Activated CD8-positive, alpha-beta T cell treated with anti-CD3 and anti-CD28 coated beads, Interleukin-2, amount 10 ng/mL, durations not matched to agents 7 days and 5 days (primary cell): ENCODE data around the gene HS1BP3. TPM values are rescaled to one million over a fixed set of nuclear protein-coding genes. Genes with fewer than 3 reads are reported as not detected.

Experiments
- ATAC-seq: fragments of 150-1000 bp; cut with Tn5 transposase; one replicate; pipeline ENCODE4 v1.10.0; 2021; ENCODE audit warnings: moderate library complexity
- CTCF ChIA-PET: fragments of 350-600 bp; sonication (Branson Sonifier 250); formaldehyde crosslinking; loops from one replicate; lab custom pipeline; 2021; ENCODE audit warnings: antibody characterized with exemption; lab: Charles Lee
- POLR2A ChIA-PET: fragments of 350-600 bp; sonication (Branson Sonifier 250); formaldehyde crosslinking; loops from one replicate; lab custom pipeline; 2021; ENCODE audit warnings: antibody characterized with exemption; lab: Charles Lee
- DNase-seq: peaks from one replicate; pipeline ENCODE4 v3.0.0-alpha.2; 2020
- H3K27ac Mint-ChIP-seq: one replicate; pipeline ENCODE4 v1.8.0; 2021; ENCODE audit warnings: mild to moderate bottlenecking, mixed read lengths
- H3K27me3 Mint-ChIP-seq: one replicate; pipeline ENCODE4 v1.8.0; 2021; ENCODE audit warnings: low read depth, mixed read lengths
- H3K36me3 Mint-ChIP-seq: one replicate; pipeline ENCODE4 v1.8.0; 2021; ENCODE audit warnings: low read depth, mixed read lengths
- H3K4me1 Mint-ChIP-seq: one replicate; pipeline ENCODE4 v1.8.0; 2021; ENCODE audit warnings: low read depth, mixed read lengths
- H3K4me3 Mint-ChIP-seq: one replicate; pipeline ENCODE4 v1.8.0; 2021; ENCODE audit warnings: mild to moderate bottlenecking, mixed read lengths
- H3K9me3 Mint-ChIP-seq: one replicate; pipeline ENCODE4 v1.8.0; 2022; ENCODE audit warnings: mixed read lengths; ENCODE audit not compliant: insufficient read depth
- total RNA-seq, 2 experiments: library from RNA; stranded (reverse); gene quantifications; one replicate each; pipeline ENCODE4 v1.2.3, GENCODE V29; 2021

Gene HS1BP3
- total RNA-seq, 2 experiments from 2014 or later: 10.5 to 11.2 TPM

GRCh38 chr2:20682167-20682920 is 31.4 kb upstream of the HS1BP3 start:
- ATAC-seq (no peak), DNase-seq (no peak)
- H3K4me3 Mint-ChIP-seq: no peak overlapping the region
- ChIA-PET CTCF (interaction anchor here (0.7 to 1.6 kb wide), 4 partner anchors 17 to 31 kb away, joined by 3 read pairs; partner anchors contain the start of gene HS1BP3), POLR2A (no interaction called here)
- no peaks in the 10 kb centered on the region for H3K27me3 Mint-ChIP-seq
- peaks cover 13% of the 10 kb centered on the region for H3K36me3 Mint-ChIP-seq
- peaks cover 5% of the 10 kb centered on the region for H3K4me1 Mint-ChIP-seq
- H3K27ac Mint-ChIP-seq: no peak overlapping the region
- no peaks in the 10 kb centered on the region for H3K9me3 Mint-ChIP-seq

GRCh38 chr2:20680744-20681375 is 30.0 kb upstream of the HS1BP3 start:
- peaks cover 5% of the 10 kb centered on the region for H3K4me1 Mint-ChIP-seq
- H3K27ac Mint-ChIP-seq: no peak overlapping the region
- no peaks in the 10 kb centered on the region for H3K9me3 Mint-ChIP-seq
- ChIA-PET CTCF (no interaction called here), POLR2A (no interaction called here)
- no peak for DNase-seq
- ATAC-seq: no peak
- peaks cover 4% of the 10 kb centered on the region for H3K36me3 Mint-ChIP-seq
- no peak overlapping the region for H3K4me3 Mint-ChIP-seq
- H3K27me3 Mint-ChIP-seq: no peaks in the 10 kb centered on the region

- Mint-ChIP-seq H3K36me3 (no peaks in the 10 kb centered on the region), H3K9me3 (no peaks in the 10 kb centered on the region), H3K4me1 (peaks cover 5% of the 10 kb centered on the region), H3K27me3 (peaks cover under 1% of the 10 kb centered on the region), H3K27ac (no peak overlapping the region), H3K4me3 (no peak overlapping the region)
- DNase-seq (no peak), ATAC-seq (no peak)
- ChIA-PET CTCF (interaction anchor here (0.8 to 2.0 kb wide), 3 partner anchors 14 to 28 kb away, joined by 3 to 8 read pairs (median 5); partner anchors contain the start of gene HS1BP3), POLR2A (no interaction called here)
Observed at GRCh38 chr2:20678780-20679179, 27.9 kb upstream of the HS1BP3 start.

- no peak overlapping the region for H3K27ac Mint-ChIP-seq
- ChIA-PET CTCF (interaction anchor here (0.7 to 2.0 kb wide), 5 partner anchors 15 to 287 kb away, joined by 3 to 8 read pairs (median 3); partner anchors contain the start of gene HS1BP3), POLR2A (no interaction called here)
- peaks cover 5% of the 10 kb centered on the region for H3K4me1 Mint-ChIP-seq
- H3K36me3 Mint-ChIP-seq: no peaks in the 10 kb centered on the region
- ATAC-seq: no peak
- no peak overlapping the region for H3K4me3 Mint-ChIP-seq
- H3K27me3 Mint-ChIP-seq: peaks cover 5% of the 10 kb centered on the region
- DNase-seq: no peak
- H3K9me3 Mint-ChIP-seq: no peaks in the 10 kb centered on the region
Observed at GRCh38 chr2:20678086-20678395, 27.1 kb upstream of the HS1BP3 start.

DNA sequence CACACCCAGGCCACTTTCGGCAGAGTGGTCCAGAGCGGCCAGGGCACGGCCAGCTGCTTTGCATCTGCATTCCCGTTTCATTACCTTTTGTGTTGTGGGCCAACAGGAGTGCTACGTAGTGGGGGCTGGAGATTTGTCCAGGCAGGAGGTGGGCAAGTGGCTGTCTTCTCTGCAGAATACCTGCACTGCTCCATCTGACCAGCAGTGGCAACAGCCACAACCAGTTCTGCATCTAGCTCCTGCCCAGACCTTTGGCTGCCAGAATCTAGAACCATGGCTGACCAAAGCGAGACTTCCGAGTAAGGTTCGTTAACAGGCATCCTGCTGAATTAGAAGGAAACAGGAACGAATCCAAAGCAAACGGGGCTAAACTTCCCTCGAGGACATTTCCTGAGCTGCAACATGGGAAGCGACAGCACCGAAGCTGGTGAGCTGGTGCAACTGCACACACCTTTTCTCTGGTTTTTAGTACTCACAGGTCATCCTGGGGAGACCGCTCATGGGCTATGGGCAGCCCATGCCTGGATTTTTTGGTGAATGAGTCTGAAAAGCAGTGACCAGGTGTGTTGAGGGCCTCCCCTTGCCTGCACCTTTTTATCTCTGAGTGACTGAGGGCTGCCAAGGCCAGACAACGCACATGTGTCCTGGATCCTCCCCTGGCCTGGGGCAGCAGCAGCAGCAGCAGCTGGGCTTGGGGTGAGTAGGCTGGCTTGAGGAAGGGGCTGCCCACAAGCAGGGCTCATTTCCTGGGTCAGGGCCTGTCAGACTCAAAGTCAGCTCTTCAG is 26.6 kb upstream of the HS1BP3 start:
- no peaks in the 10 kb centered on the region for H3K9me3 Mint-ChIP-seq
- CTCF ChIA-PET: interaction anchor here (0.7 to 2.0 kb wide), 5 partner anchors 15 to 287 kb away, joined by 3 to 8 read pairs (median 3); partner anchors contain the start of gene HS1BP3
- peaks cover 8% of the 10 kb centered on the region for H3K27me3 Mint-ChIP-seq

DNA sequence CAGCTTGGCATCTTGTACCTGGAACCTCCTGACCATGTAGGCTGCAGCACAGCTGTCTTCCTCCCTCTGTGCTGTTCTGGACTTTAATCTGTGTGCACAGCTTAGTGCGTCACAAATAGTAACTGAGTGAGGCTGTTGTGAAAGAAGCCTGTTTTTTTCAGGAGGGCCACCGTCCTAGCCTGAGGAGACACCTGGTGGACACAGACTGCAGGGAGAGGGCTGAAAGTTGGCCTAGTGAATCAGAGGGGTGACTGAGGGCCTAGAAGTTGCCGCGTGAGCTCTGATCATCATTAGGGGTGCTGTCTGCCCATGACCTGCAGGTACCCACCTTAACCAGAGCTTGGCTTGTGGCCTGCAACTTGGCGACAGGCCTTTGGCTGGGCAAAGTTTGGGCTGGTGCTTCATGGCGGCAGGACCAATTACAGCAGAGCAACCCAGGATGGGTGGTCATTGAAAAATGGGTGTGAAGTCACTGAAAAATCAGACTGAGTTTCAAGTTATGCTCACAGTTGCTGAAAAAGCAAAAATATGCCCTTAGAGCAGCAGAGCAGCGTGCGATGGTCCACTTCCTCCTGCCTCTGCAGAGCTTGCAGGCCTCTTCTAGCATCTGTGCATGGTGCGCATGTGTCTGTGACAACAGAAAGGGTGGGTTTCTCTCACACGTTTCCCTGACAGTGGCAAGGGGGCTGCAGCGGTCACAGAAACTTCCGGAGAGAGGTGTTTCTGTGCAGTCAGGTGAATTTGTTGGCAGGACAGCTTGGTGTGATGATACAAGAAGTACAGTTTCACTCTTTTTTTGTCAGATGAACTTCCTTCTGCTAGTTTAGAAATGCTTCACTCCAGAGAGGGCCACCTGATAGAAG is 25.7 kb upstream of the HS1BP3 start:
- ATAC-seq: no peak
- H3K9me3 Mint-ChIP-seq: no peaks in the 10 kb centered on the region
- H3K27me3 Mint-ChIP-seq: peaks cover 14% of the 10 kb centered on the region
- ChIA-PET CTCF (interaction anchor here (1.2 to 3.8 kb wide), 5 partner anchors 14 to 287 kb away, joined by 3 to 10 read pairs (median 8); partner anchors contain the start of gene HS1BP3), POLR2A (no interaction called here)
- no peak overlapping the region for H3K4me3 Mint-ChIP-seq
- no peak overlapping the region for H3K27ac Mint-ChIP-seq
- no peaks in the 10 kb centered on the region for H3K36me3 Mint-ChIP-seq
- H3K4me1 Mint-ChIP-seq: no peaks in the 10 kb centered on the region
- no peak for DNase-seq

More for the DNA sequence above, 26.6 kb upstream of the HS1BP3 start:
- H3K27ac Mint-ChIP-seq: no peak overlapping the region
- no peak overlapping the region for H3K4me3 Mint-ChIP-seq
- peaks cover 3% of the 10 kb centered on the region for H3K4me1 Mint-ChIP-seq
- H3K36me3 Mint-ChIP-seq: no peaks in the 10 kb centered on the region
- ATAC-seq (no peak), DNase-seq (no peak)
- POLR2A ChIA-PET: no interaction called here

DNA sequence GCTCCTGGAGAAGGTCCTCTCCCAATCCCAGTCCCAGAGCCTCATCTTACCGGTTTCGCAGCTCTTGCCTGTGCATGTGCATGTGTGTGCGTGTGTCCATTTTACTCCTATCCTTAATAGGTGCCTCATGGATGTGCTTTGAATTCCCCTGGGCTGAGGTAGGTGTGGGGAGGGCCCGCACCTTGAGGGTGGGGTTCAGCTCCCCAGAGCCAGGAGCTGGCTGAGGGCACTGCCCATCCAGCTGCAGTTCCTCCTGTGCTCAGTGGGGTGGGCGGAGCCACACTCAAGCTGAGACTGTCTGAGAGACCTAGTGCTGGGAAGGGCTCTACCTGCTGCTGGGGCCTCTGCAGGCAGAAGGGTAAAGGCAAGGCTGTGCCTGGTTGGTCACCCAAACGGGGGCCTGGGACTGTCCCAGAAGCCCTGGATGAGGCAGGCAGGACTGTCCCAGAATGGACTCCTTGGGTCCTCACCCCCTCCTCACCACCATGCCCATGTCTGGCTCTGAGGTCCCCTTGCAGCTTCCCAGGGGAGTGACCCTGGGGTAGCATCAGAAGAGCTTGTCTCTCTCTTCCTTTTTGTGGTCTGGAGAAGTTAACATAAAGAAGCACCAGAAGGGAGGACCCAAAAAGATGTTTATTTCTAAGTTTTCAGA is 24.9 kb upstream of the HS1BP3 start:
- DNase-seq: no peak
- Mint-ChIP-seq H3K4me3 (no peak overlapping the region), H3K27me3 (peaks cover 20% of the 10 kb centered on the region), H3K36me3 (no peaks in the 10 kb centered on the region), H3K4me1 (no peaks in the 10 kb centered on the region), H3K27ac (no peak overlapping the region), H3K9me3 (no peaks in the 10 kb centered on the region)
- CTCF ChIA-PET: interaction anchor here (1.0 to 3.8 kb wide), 5 partner anchors 9 to 288 kb away, joined by 3 to 10 read pairs (median 5); partner anchors contain the start of gene HS1BP3
- POLR2A ChIA-PET: no interaction called here
- peak; percentile 63 for ATAC-seq

DNA sequence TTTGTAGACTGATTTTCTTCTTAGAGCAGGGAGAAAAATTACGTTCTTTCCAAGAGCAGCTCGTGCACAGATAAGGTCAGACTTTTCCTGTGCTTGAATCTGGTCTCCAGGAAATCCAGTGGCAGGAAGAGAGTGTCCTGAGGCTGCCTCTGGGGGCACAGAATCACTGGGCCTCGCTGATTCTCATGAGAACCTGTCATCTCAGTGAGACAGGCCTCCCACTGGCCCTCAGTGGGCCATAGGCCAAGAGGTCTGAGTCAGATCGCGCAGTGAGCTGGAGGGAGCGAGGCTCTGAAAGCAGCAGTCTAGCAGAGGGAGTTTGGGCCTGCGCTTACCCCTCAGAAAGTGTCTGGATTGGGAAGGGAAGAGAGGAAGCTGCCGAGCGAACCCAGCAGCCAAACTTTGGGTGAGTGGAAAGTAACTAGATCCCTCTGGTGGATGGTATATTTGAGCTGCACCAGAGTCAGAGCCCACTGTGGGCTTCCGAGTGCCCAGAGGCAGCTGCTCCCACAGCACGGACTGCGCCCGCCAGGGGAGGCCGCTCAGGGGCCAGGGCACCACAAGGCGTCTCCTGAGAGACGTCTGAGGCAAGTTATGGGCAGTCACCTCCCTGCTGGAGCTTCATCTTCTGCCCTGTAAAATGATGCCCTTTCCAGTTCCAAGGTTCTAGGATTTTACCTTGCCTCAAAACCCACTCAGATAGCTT is 24.2 kb upstream of the HS1BP3 start:
- H3K4me1 Mint-ChIP-seq: no peaks in the 10 kb centered on the region
- H3K4me3 Mint-ChIP-seq: no peak overlapping the region
- CTCF ChIA-PET: interaction anchor here (1.0 to 3.8 kb wide), 5 partner anchors 10 to 288 kb away, joined by 3 to 10 read pairs (median 5); partner anchors contain the start of gene HS1BP3
- no peak for DNase-seq
- no peaks in the 10 kb centered on the region for H3K36me3 Mint-ChIP-seq
- H3K27me3 Mint-ChIP-seq: peaks cover 20% of the 10 kb centered on the region
- no peaks in the 10 kb centered on the region for H3K9me3 Mint-ChIP-seq
- ATAC-seq: no peak
- POLR2A ChIA-PET: no interaction called here
- H3K27ac Mint-ChIP-seq: no peak overlapping the region

DNA sequence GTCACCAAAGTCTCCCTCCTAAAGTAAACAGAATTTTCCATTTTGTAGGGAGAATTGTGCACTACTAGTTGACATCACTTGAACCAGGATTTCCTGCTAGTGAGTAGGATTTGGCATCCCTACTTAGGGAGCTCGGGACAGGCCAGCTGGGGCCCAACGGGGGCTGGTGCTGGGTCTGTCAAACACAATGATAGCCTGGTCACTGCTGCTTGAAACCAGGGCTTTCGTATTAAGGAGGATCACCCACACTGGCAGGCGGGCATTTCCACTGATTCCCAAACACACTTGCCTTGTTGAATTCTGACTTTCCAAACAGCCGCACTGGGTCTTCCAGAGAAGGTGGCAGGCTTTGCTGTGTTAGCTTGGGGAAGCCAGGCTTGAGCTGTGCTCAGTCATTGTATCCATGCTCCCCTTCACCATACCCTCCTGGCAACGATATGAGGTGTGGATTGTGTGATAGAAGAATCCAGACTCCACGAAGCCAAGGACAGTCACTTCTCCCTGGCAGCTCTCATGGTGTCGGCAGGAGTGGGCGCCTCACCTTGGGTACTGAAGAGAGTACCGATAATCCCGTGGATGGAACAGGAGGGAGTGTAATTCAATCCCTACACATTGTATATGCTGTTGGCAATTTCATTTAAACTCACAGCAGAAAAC is 23.5 kb upstream of the HS1BP3 start:
- no peak for ATAC-seq
- CTCF ChIA-PET: interaction anchor here (2.9 to 3.8 kb wide), 2 partner anchors 12 to 289 kb away, joined by 9 to 10 read pairs; no protein-coding TSS in a partner anchor
- H3K36me3 Mint-ChIP-seq: no peaks in the 10 kb centered on the region
- POLR2A ChIA-PET: no interaction called here
- H3K27me3 Mint-ChIP-seq: peaks cover 24% of the 10 kb centered on the region
- no peaks in the 10 kb centered on the region for H3K9me3 Mint-ChIP-seq
- H3K27ac Mint-ChIP-seq: no peak overlapping the region
- H3K4me3 Mint-ChIP-seq: no peak overlapping the region
- no peaks in the 10 kb centered on the region for H3K4me1 Mint-ChIP-seq
- DNase-seq: no peak
